Breast epithelium (tissue), 3 donors: Measurements from ENCODE around the gene CYP1B1.
"Not testable (repeated sequence)": the region's sequence is repeated elsewhere in the genome, so short reads cannot be mapped to it uniquely, and the experiment has no call there.

Source experiments
- CTCF ChIP-seq, 3 donors: fragments of 450-650 bp; IDR thresholded peaks; one replicate each; pipeline ENCODE4 v1.5.1; 2016 to 2017; ENCODE audit warnings: antibody characterized with exemption in 3 of 3, mild to moderate bottlenecking in 3 of 3, moderate library complexity in 3 of 3
- POLR2AphosphoS5 ChIP-seq, 3 donors: sonication (generic); formaldehyde crosslinking; IDR thresholded peaks; one replicate each; pipeline ENCODE4 v1.6.1; 2017; ENCODE audit warnings: antibody characterized with exemption in 3 of 3

GRCh38 chr2:38085998-38086698 lies 10.2 kb upstream of the CYP1B1 start:
- TF ChIP-seq CTCF, POLR2AphosphoS5 (IDR thresholded peaks at IDR 0.05): not testable (repeated sequence)
